Posterior cingulate gyrus (tissue), 11 donors: ENCODE measurements around the gene ALOX5AP.

Source experiments
- DNase-seq, 10 donors: peaks; one replicate each; pipeline versions ENCODE4 v3.0.0 to v3.0.0-alpha.2; 2020 to 2021; ENCODE audit warnings: mixed read lengths in 3 of 10
- intact Hi-C: fragments of 100-400 bp; cut with DNase I; formaldehyde crosslinking; loops from one replicate; pipeline ENCODE4 v1.15.1; 2023

ALOX5AP gene

GRCh38 chr13:30810261-30810701 is 74.9 kb downstream of the ALOX5AP start:
- intact Hi-C loops = no loop called here
- no peak for DNase-seq

GRCh38 chr13:30810801-30811200 is 75.5 kb downstream of the ALOX5AP start:
- intact Hi-C loops = no loop called here
- DNase-seq = no peak
